CD14-positive monocyte (primary cell): ENCODE data around the gene CUL2. TPM values are rescaled to one million over a fixed set of nuclear protein-coding genes. Genes with fewer than 3 reads are reported as not detected.

Experiments used
- DNase-seq, 3 donors: peaks; one replicate each; pipeline ENCODE4 v3.0.0-alpha.2; 2011 to 2022
- H2AFZ ChIP-seq: 2 replicates; pipeline ENCODE4 v1.6.0; 2012; ENCODE audit warnings: mild to moderate bottlenecking, low read depth, low read length, inconsistent platforms; ENCODE audit not compliant: insufficient read depth, poor library complexity, severe bottlenecking
- H3K27ac ChIP-seq, 2 donors: 1 replicate in 1 of 2; 2 replicates in 1 of 2; pipeline ENCODE4 v1.5.1; 2012 to 2013; ENCODE audit warnings: low read length in 2 of 2, control low read depth in 1 of 2, inconsistent platforms in 1 of 2, low read depth in 1 of 2, mild to moderate bottlenecking in 1 of 2
- H3K27me3 ChIP-seq, 2 donors: one replicate each; pipeline versions ENCODE4 v1.6.0 to v1.6.1; 2011 to 2013; ENCODE audit warnings: low read length in 2 of 2; ENCODE audit not compliant: control insufficient read depth in 2 of 2, insufficient read depth in 2 of 2
- H3K36me3 ChIP-seq, 2 donors: replicated peaks in 1 of 2; 1 replicate in 1 of 2; 2 replicates in 1 of 2; pipeline versions ENCODE4 v1.5.1 to v1.6.1; 2012 to 2013; ENCODE audit warnings: low read length in 2 of 2, control low read depth in 1 of 2, inconsistent platforms in 1 of 2, mild to moderate bottlenecking in 1 of 2; ENCODE audit not compliant: insufficient read depth in 2 of 2, control insufficient read depth in 1 of 2
- H3K4me1 ChIP-seq, 2 donors: 1 replicate in 1 of 2; 2 replicates in 1 of 2; pipeline versions ENCODE4 v1.5.1 to v1.6.1; 2012 to 2013; ENCODE audit warnings: low read length in 2 of 2, control low read depth in 1 of 2, inconsistent platforms in 1 of 2, mild to moderate bottlenecking in 1 of 2, moderate library complexity in 1 of 2; ENCODE audit not compliant: insufficient read depth in 2 of 2, control insufficient read depth in 1 of 2
- H3K4me2 ChIP-seq: replicated peaks from 2 replicates; pipeline ENCODE3; 2012; ENCODE audit warnings: low read length, moderate library complexity, mild to moderate bottlenecking; ENCODE audit not compliant: poor library complexity, severe bottlenecking; ENCODE audit errors: extremely low read depth
- H3K4me3 ChIP-seq, 3 experiments: fragments of 200-600 bp in 1 of 3; sonication (generic) in 1 of 3; replicated peaks in 1 of 3; 1 replicate in 2 of 3; 2 replicates in 1 of 3; pipeline ENCODE4 v1.5.1; 2011 to 2013; ENCODE audit warnings: low read length in 3 of 3, mild to moderate bottlenecking in 3 of 3, control low read depth in 2 of 3, low read depth in 2 of 3, inconsistent platforms in 1 of 3, moderate library complexity in 1 of 3
- H3K79me2 ChIP-seq: 2 replicates; pipeline ENCODE4 v1.6.0; 2012; ENCODE audit warnings: mild to moderate bottlenecking, control low read depth, inconsistent platforms, low read length, moderate library complexity; ENCODE audit not compliant: insufficient read depth
- H3K9ac ChIP-seq: 2 replicates; pipeline ENCODE4 v1.6.0; 2017; ENCODE audit warnings: low read length, mild to moderate bottlenecking; ENCODE audit not compliant: insufficient read depth, poor library complexity, severe bottlenecking
- H3K9me3 ChIP-seq, 2 donors: replicated peaks in 1 of 2; 1 replicate in 1 of 2; 2 replicates in 1 of 2; pipeline versions ENCODE4 v1.5.1 to v1.6.1; 2012 to 2013; ENCODE audit warnings: low read length in 2 of 2, control low read depth in 1 of 2; ENCODE audit not compliant: control insufficient read depth in 1 of 2, insufficient read depth in 1 of 2
- H4K20me1 ChIP-seq: 2 replicates; pipeline ENCODE4 v1.6.0; 2012; ENCODE audit warnings: mild to moderate bottlenecking, low read length, control low read depth, moderate library complexity; ENCODE audit not compliant: insufficient read depth
- H3K27ac Mint-ChIP-seq, 7 donors: one replicate each; pipeline ENCODE4 v1.8.0; 2020; ENCODE audit warnings: mild to moderate bottlenecking in 7 of 7, mixed read lengths in 7 of 7, moderate library complexity in 6 of 7, inconsistent platforms in 2 of 7
- H3K27me3 Mint-ChIP-seq, 3 donors: one replicate each; pipeline ENCODE4 v1.8.0; 2021 to 2022; ENCODE audit warnings: low read depth in 3 of 3, mild to moderate bottlenecking in 3 of 3, mixed read lengths in 3 of 3, moderate library complexity in 3 of 3, inconsistent platforms in 1 of 3
- H3K36me3 Mint-ChIP-seq, 2 donors: one replicate each; pipeline ENCODE4 v1.8.0; 2020; ENCODE audit warnings: mixed read lengths in 2 of 2, inconsistent platforms in 1 of 2, mild to moderate bottlenecking in 1 of 2
- H3K4me1 Mint-ChIP-seq: one replicate; pipeline ENCODE4 v1.8.0; 2020; ENCODE audit warnings: mild to moderate bottlenecking, mixed read lengths
- H3K4me3 Mint-ChIP-seq, 2 donors: one replicate each; pipeline ENCODE4 v1.8.0; 2020; ENCODE audit warnings: mild to moderate bottlenecking in 2 of 2, mixed read lengths in 2 of 2, moderate library complexity in 1 of 2
- H3K9me3 Mint-ChIP-seq, 7 donors: one replicate each; pipeline ENCODE4 v1.8.0; 2020 to 2022; ENCODE audit warnings: mixed read lengths in 7 of 7, mild to moderate bottlenecking in 6 of 7, moderate library complexity in 6 of 7, inconsistent platforms in 2 of 7
- WGBS: methylation state at CpG from one replicate; pipeline ENCODE4 v1.1.5; 2013; ENCODE audit warnings: missing lambda C conversion rate; ENCODE audit not compliant: insufficient coverage; 5-methylcytosine and 5-hydroxymethylcytosine counted together
- intact Hi-C, 2 donors: fragments of 100-400 bp; cut with micrococcal nuclease; formaldehyde crosslinking; loops; one replicate each; pipeline versions ENCODE4 v1.15.0 to v1.15.1; 2023
- polyA plus RNA-seq, 3 donors: library from polyadenylated mRNA; depleted of rRNA in 1 of 3; unstranded in 2 of 3; stranded (reverse) in 1 of 3; fragments of 300-500 nt in 2 of 3; fragments of >200 nt in 1 of 3; fragmentation: Illumina TruSeq in 2 of 3; gene quantifications; 1 replicate in 2 of 3; 2 replicates in 1 of 3; pipeline ENCODE4 v1.2.3, GENCODE V29; 2012 to 2021
- TF ChIP-seq, protein P1 (sequence below): fragments of 200-600 bp; IDR thresholded peaks from one replicate; pipeline ENCODE4 v1.8.0; 2022; ENCODE audit warnings: antibody characterized with exemption, mild to moderate bottlenecking

Gene CUL2
- polyA plus RNA-seq, 3 donors, result 10.2 to 22.8 (median 12.9) TPM

DNA sequence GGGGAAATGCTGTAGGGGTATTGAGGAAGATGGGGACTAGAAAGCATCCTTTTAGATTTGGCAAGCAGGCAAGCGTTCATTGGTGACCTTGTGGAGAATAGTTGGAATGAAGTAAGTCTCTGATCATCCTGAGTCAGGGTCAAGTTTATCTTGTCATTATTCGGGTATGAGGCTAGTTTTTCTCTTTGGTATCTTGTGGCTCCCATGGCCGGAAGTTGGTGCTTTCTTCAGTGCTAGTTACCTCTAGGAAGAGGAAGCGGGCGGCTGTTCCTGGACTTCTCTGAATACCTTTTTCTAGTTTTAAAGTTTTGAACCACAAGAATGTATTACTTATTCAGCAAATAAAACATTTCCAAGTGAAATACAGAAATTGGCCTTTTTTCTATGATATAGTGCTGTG is 45.7 kb upstream of the CUL2 start:
- H3K79me2 ChIP-seq, result no peaks in the 10 kb centered on the region
- TF ChIP-seq, protein P1, sequence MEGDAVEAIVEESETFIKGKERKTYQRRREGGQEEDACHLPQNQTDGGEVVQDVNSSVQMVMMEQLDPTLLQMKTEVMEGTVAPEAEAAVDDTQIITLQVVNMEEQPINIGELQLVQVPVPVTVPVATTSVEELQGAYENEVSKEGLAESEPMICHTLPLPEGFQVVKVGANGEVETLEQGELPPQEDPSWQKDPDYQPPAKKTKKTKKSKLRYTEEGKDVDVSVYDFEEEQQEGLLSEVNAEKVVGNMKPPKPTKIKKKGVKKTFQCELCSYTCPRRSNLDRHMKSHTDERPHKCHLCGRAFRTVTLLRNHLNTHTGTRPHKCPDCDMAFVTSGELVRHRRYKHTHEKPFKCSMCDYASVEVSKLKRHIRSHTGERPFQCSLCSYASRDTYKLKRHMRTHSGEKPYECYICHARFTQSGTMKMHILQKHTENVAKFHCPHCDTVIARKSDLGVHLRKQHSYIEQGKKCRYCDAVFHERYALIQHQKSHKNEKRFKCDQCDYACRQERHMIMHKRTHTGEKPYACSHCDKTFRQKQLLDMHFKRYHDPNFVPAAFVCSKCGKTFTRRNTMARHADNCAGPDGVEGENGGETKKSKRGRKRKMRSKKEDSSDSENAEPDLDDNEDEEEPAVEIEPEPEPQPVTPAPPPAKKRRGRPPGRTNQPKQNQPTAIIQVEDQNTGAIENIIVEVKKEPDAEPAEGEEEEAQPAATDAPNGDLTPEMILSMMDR, result no peak
- no peak overlapping the region for H3K4me2 ChIP-seq
- peaks cover 11% of the 10 kb centered on the region for H3K4me1 Mint-ChIP-seq
- peaks cover 5 to 9% of the 10 kb centered on the region in 2 donors for H3K4me1 ChIP-seq
- H3K36me3 Mint-ChIP-seq, result no peaks in the 10 kb centered on the region
- H3K9ac ChIP-seq, result no peak overlapping the region
- no peak overlapping the region for H3K4me3 ChIP-seq
- no peak overlapping the region for H2AFZ ChIP-seq
- no peak overlapping the region for H3K27ac ChIP-seq
- DNase-seq, result peak in 2 of 3 donors; percentile 11 to 18
- peaks cover 0 to 3% (median 0%) of the 10 kb centered on the region in 3 donors for H3K27me3 Mint-ChIP-seq
- H3K4me3 Mint-ChIP-seq, result no peak overlapping the region
- H3K36me3 ChIP-seq, result no peaks in the 10 kb centered on the region
- H3K27me3 ChIP-seq, result no peaks in the 10 kb centered on the region
- intact Hi-C loops, result no loop called here
- H3K9me3 Mint-ChIP-seq, result no peaks in the 10 kb centered on the region
- no peaks in the 10 kb centered on the region for H4K20me1 ChIP-seq
- H3K27ac Mint-ChIP-seq, result peak overlapping the region in 3 of 7 donors; percentile 29 to 62 (median 45)
- 100% methylated on average over 1 of the region's 5 CpGs for WGBS
- no peaks in the 10 kb centered on the region for H3K9me3 ChIP-seq

DNA sequence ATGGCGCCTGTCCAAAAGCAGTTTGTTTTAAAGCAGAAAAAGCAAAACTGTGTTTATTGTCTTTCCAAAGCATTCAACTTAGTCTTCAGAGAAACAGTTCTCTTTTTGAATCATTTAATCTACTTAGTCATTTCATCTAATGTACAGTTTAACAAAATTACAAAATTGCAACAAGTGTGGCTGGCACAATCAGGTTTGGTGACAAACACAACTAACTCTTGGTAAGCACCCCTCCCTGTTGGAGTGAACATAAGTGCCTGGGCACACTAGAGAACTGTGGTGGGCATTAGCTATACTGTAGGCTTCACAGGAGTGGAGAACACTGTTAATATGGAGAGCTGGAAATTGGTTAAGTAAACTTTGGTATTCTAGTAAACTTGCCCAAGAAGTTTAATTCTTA is 43.4 kb upstream of the CUL2 start:
- Histone ChIP-seq H4K20me1 (no peaks in the 10 kb centered on the region), H3K4me1 (peaks cover 5 to 11% of the 10 kb centered on the region in 2 donors), H3K27ac (no peak overlapping the region), H3K79me2 (peaks cover 7% of the 10 kb centered on the region), H3K4me2 (no peak overlapping the region), H2AFZ (no peak overlapping the region), H3K4me3 (no peak overlapping the region), H3K27me3 (no peaks in the 10 kb centered on the region), H3K9ac (no peak overlapping the region), H3K9me3 (no peaks in the 10 kb centered on the region), H3K36me3 (no peaks in the 10 kb centered on the region)
- Mint-ChIP-seq H3K27me3 (peaks cover 0 to 3% (median 0%) of the 10 kb centered on the region in 3 donors), H3K9me3 (no peaks in the 10 kb centered on the region), H3K4me3 (no peak overlapping the region), H3K36me3 (no peaks in the 10 kb centered on the region), H3K27ac (no peak overlapping the region), H3K4me1 (peaks cover 13% of the 10 kb centered on the region)
- WGBS, result 40% methylated on average over 1 of the region's 1 CpG
- no peak for DNase-seq
- intact Hi-C loops, result no loop called here
- TF ChIP-seq, protein P1, result no peak
